Activated T-cell treated with anti-CD3 and anti-CD28 coated beads, Interleukin-2, amount 50 U/mL, for 48 hours (primary cell): ENCODE data around the gene TPSAB1.

Experiments used
- DNase-seq, 2 experiments: peaks; one replicate each; pipeline ENCODE4 v3.0.0-alpha.2; 2020

TPSAB1 gene

DNA sequence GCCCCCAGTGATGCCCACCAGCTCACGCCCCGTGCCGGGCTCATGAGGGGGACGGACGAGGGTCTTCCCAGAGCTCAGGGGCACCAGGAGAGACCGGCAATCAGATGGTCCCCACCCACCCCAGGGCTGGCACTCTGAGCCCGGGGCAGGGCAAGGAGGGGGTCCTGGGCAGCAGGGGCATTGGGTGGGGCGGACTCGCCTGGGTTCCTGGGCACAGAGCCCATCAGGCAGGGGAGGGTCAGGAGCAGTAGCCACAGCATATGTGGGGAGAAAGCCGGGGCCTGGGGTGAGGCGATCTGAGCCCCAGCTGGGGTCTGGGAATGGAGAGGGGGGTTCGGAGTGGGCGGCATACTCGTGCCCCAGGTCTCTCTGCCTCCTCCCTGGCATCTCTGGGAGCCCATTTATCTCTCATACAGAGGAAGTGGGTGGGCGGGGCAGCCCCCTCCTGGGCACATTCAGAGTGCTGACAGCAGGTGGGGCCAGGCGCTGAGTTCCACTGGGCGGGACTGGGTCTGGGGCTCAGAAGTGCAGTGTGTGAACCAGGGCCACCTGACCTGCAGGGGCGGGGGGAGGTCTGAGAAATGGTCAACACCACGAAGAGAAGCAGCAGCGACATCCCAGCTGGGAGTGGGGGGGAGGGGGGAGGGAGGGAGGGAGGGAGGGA, 48.4 kb downstream of the TPSAB1 start:
- no peak for DNase-seq

DNA sequence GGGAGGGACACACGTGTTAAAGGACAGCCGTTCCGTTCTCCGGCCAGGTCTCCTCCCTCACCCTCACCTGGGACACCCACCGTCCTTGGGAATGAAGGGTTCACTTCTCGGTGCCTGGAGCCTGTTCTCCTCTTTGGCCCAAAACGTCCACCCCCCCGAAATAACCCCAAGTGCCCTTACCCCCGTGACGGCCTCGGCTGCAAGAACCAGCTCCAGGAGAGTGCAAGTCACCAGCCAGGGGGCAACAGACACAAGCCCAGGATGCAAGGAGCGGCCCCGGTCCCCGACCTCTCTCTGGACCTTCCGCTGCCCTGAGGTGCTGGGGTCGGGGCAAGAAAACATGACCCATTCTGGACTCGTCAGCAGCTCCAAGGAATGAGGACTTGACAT, 49.0 kb downstream of the TPSAB1 start:
- no peak for DNase-seq

DNA sequence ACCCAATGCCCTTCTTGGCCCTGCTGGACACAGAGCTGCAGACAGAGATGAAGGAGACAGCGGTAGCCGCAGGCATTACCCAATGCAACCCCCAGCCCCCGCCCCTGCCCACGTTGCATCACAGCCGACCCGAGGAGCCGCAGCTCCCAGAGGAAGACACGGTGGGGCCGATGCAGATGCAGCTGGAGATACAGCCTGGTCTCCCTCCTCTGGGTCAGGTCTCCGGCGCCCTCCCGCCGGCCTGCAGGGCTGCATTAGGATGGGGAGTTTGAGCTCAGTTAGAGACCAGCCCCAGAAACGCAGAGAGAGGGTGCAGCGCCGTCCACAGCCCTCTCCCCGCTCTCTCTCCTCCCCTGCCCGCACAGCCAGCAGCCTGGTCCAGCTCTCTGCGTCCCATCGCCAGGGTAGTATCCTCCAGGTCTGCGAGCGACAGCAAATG, 49.6 kb downstream of the TPSAB1 start:
- no peak for DNase-seq

DNA sequence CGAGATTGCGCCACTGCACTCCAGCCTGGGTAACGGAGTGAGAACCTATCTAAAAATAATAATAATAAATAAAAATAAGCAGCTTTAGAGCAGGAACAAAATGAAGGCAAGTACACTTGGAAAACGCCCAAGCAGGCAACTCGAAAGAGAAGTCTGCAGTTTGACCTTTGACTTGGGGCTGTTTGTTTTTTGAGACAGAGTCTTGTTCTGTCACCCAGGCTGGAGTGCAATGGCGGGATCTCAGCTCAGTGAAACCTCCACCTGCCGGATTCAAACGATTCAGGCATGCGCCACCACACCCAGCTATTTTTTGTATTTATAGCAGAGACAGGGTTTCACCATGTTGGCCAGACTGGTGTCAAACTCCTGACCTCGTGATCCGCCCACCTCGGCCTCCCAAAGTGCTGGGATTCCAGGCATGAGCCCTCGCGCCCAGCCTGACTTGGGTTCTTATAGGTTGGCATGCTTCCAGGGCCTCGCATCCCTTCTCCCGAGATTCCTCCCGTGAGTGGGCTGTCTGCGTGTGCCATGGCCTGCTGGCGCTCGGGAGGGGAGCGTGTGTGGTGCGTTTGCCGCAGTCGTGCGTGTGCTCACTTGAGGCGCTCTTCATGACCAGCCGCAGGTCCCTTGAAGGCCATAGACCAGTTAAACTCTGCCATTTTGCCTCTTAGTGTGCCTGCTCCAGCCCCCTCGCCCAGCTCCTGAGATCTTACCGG, 50.5 kb downstream of the TPSAB1 start:
- DNase-seq: no peak

DNA sequence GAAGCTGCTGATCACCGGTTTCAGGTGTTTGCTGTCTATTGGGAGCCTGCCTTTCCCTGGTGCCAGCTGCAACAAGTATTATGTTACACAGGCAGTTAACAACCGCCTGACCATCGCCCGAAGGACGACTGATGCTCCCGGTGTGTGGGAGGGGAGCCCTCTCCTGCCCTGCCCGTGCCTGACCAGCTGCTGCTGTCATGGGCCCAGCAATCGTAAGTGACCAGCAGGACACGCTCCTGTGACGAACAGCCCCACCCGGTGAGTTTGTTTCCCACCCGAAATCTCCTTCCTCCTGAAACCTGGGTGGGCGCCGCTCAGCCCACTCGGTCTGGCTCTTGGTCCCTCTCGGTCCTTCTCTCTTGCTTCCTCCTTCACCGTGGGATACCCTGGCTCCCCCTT, 51.1 kb downstream of the TPSAB1 start:
- DNase-seq: no peak
